CD14-positive monocyte (primary cell): ENCODE measurements around the gene COL4A5. TPM values are rescaled to one million over a fixed set of nuclear protein-coding genes. Genes with fewer than 3 reads are reported as not detected.
A peak's percentile ranks its signal among the peaks of the same experiment; 100 is the strongest.

Source experiments
- DNase-seq, 3 donors: peaks; one replicate each; pipeline ENCODE4 v3.0.0-alpha.2; 2011 to 2022
- H2AFZ ChIP-seq: 2 replicates; pipeline ENCODE4 v1.6.0; 2012; ENCODE audit warnings: mild to moderate bottlenecking, low read depth, low read length, inconsistent platforms; ENCODE audit not compliant: insufficient read depth, poor library complexity, severe bottlenecking
- H3K27ac ChIP-seq, 2 donors: 1 replicate in 1 of 2; 2 replicates in 1 of 2; pipeline ENCODE4 v1.5.1; 2012 to 2013; ENCODE audit warnings: low read length in 2 of 2, control low read depth in 1 of 2, inconsistent platforms in 1 of 2, low read depth in 1 of 2, mild to moderate bottlenecking in 1 of 2
- H3K27me3 ChIP-seq, 2 donors: one replicate each; pipeline versions ENCODE4 v1.6.0 to v1.6.1; 2011 to 2013; ENCODE audit warnings: low read length in 2 of 2; ENCODE audit not compliant: control insufficient read depth in 2 of 2, insufficient read depth in 2 of 2
- H3K36me3 ChIP-seq, 2 donors: replicated peaks in 1 of 2; 1 replicate in 1 of 2; 2 replicates in 1 of 2; pipeline versions ENCODE4 v1.5.1 to v1.6.1; 2012 to 2013; ENCODE audit warnings: low read length in 2 of 2, control low read depth in 1 of 2, inconsistent platforms in 1 of 2, mild to moderate bottlenecking in 1 of 2; ENCODE audit not compliant: insufficient read depth in 2 of 2, control insufficient read depth in 1 of 2
- H3K4me1 ChIP-seq, 2 donors: 1 replicate in 1 of 2; 2 replicates in 1 of 2; pipeline versions ENCODE4 v1.5.1 to v1.6.1; 2012 to 2013; ENCODE audit warnings: low read length in 2 of 2, control low read depth in 1 of 2, inconsistent platforms in 1 of 2, mild to moderate bottlenecking in 1 of 2, moderate library complexity in 1 of 2; ENCODE audit not compliant: insufficient read depth in 2 of 2, control insufficient read depth in 1 of 2
- H3K4me2 ChIP-seq: replicated peaks from 2 replicates; pipeline ENCODE3; 2012; ENCODE audit warnings: low read length, moderate library complexity, mild to moderate bottlenecking; ENCODE audit not compliant: poor library complexity, severe bottlenecking; ENCODE audit errors: extremely low read depth
- H3K4me3 ChIP-seq, 3 experiments: fragments of 200-600 bp in 1 of 3; sonication (generic) in 1 of 3; replicated peaks in 1 of 3; 1 replicate in 2 of 3; 2 replicates in 1 of 3; pipeline ENCODE4 v1.5.1; 2011 to 2013; ENCODE audit warnings: low read length in 3 of 3, mild to moderate bottlenecking in 3 of 3, control low read depth in 2 of 3, low read depth in 2 of 3, inconsistent platforms in 1 of 3, moderate library complexity in 1 of 3
- H3K79me2 ChIP-seq: 2 replicates; pipeline ENCODE4 v1.6.0; 2012; ENCODE audit warnings: mild to moderate bottlenecking, control low read depth, inconsistent platforms, low read length, moderate library complexity; ENCODE audit not compliant: insufficient read depth
- H3K9ac ChIP-seq: 2 replicates; pipeline ENCODE4 v1.6.0; 2017; ENCODE audit warnings: low read length, mild to moderate bottlenecking; ENCODE audit not compliant: insufficient read depth, poor library complexity, severe bottlenecking
- H3K9me3 ChIP-seq, 2 donors: replicated peaks in 1 of 2; 1 replicate in 1 of 2; 2 replicates in 1 of 2; pipeline versions ENCODE4 v1.5.1 to v1.6.1; 2012 to 2013; ENCODE audit warnings: low read length in 2 of 2, control low read depth in 1 of 2; ENCODE audit not compliant: control insufficient read depth in 1 of 2, insufficient read depth in 1 of 2
- H4K20me1 ChIP-seq: 2 replicates; pipeline ENCODE4 v1.6.0; 2012; ENCODE audit warnings: mild to moderate bottlenecking, low read length, control low read depth, moderate library complexity; ENCODE audit not compliant: insufficient read depth
- H3K27ac Mint-ChIP-seq, 7 donors: one replicate each; pipeline ENCODE4 v1.8.0; 2020; ENCODE audit warnings: mild to moderate bottlenecking in 7 of 7, mixed read lengths in 7 of 7, moderate library complexity in 6 of 7, inconsistent platforms in 2 of 7
- H3K27me3 Mint-ChIP-seq, 3 donors: one replicate each; pipeline ENCODE4 v1.8.0; 2021 to 2022; ENCODE audit warnings: low read depth in 3 of 3, mild to moderate bottlenecking in 3 of 3, mixed read lengths in 3 of 3, moderate library complexity in 3 of 3, inconsistent platforms in 1 of 3
- H3K36me3 Mint-ChIP-seq, 2 donors: one replicate each; pipeline ENCODE4 v1.8.0; 2020; ENCODE audit warnings: mixed read lengths in 2 of 2, inconsistent platforms in 1 of 2, mild to moderate bottlenecking in 1 of 2
- H3K4me1 Mint-ChIP-seq: one replicate; pipeline ENCODE4 v1.8.0; 2020; ENCODE audit warnings: mild to moderate bottlenecking, mixed read lengths
- H3K4me3 Mint-ChIP-seq, 2 donors: one replicate each; pipeline ENCODE4 v1.8.0; 2020; ENCODE audit warnings: mild to moderate bottlenecking in 2 of 2, mixed read lengths in 2 of 2, moderate library complexity in 1 of 2
- H3K9me3 Mint-ChIP-seq, 7 donors: one replicate each; pipeline ENCODE4 v1.8.0; 2020 to 2022; ENCODE audit warnings: mixed read lengths in 7 of 7, mild to moderate bottlenecking in 6 of 7, moderate library complexity in 6 of 7, inconsistent platforms in 2 of 7
- CTCF ChIP-seq: fragments of 200-600 bp; IDR thresholded peaks from one replicate; pipeline ENCODE4 v1.8.0; 2022; ENCODE audit warnings: antibody characterized with exemption, mild to moderate bottlenecking
- WGBS: methylation state at CpG from one replicate; pipeline ENCODE4 v1.1.5; 2013; ENCODE audit warnings: missing lambda C conversion rate; ENCODE audit not compliant: insufficient coverage; 5-methylcytosine and 5-hydroxymethylcytosine counted together
- intact Hi-C, 2 donors: fragments of 100-400 bp; cut with micrococcal nuclease; formaldehyde crosslinking; loops; one replicate each; pipeline versions ENCODE4 v1.15.0 to v1.15.1; 2023
- polyA plus RNA-seq, 3 donors: library from polyadenylated mRNA; depleted of rRNA in 1 of 3; unstranded in 2 of 3; stranded (reverse) in 1 of 3; fragments of 300-500 nt in 2 of 3; fragments of >200 nt in 1 of 3; fragmentation: Illumina TruSeq in 2 of 3; gene quantifications; 1 replicate in 2 of 3; 2 replicates in 1 of 3; pipeline ENCODE4 v1.2.3, GENCODE V29; 2012 to 2021

The COL4A5 gene
- polyA plus RNA-seq, 3 donors, result not detected

- Histone ChIP-seq H3K4me2 (no peak overlapping the region), H3K4me3 (no peak overlapping the region), H3K9me3 (no peaks in the 10 kb centered on the region), H3K79me2 (no peaks in the 10 kb centered on the region), H3K27ac (no peak overlapping the region), H3K27me3 (peaks cover 39 to 48% of the 10 kb centered on the region in 2 donors), H4K20me1 (no peaks in the 10 kb centered on the region), H3K36me3 (no peaks in the 10 kb centered on the region), H3K9ac (no peak overlapping the region), H3K4me1 (no peaks in the 10 kb centered on the region), H2AFZ (no peak overlapping the region)
- peak overlapping the region in 1 of 7 donors; percentile 66 for H3K27ac Mint-ChIP-seq
- intact Hi-C loops, result no loop called here
- peaks cover 0 to 6% (median 2%) of the 10 kb centered on the region in 7 donors for H3K9me3 Mint-ChIP-seq
- no peak for DNase-seq
- no peak for TF ChIP-seq CTCF
- H3K27me3 Mint-ChIP-seq, result peaks cover 31 to 38% (median 37%) of the 10 kb centered on the region in 3 donors
- peaks cover 6% of the 10 kb centered on the region for H3K4me1 Mint-ChIP-seq
- H3K36me3 Mint-ChIP-seq, result no peaks in the 10 kb centered on the region
- no CpG with 5 or more reads among the region's 20 CpGs for WGBS
- H3K4me3 Mint-ChIP-seq, result peak overlapping the region in 1 of 2 donors; percentile 35
These were observed 2.1 kb upstream of the COL4A5 start for GRCh38 chrX:108437349-108438109.

GRCh38 chrX:108438110-108438623 lies 1.5 kb upstream of the COL4A5 start, which contains the start of gene COL4A6:
Gene COL4A6, minus strand, starts transcription at chrX:108438422. Its CDS starts 226 bp downstream, at chrX:108438196.
- no peak within 1 kb of the TSS for H3K9ac ChIP-seq
- H3K9me3 Mint-ChIP-seq, result peaks cover 0 to 6% (median 2%) of the 10 kb centered on the region in 7 donors
- no peak within 1 kb of the TSS for H3K27ac ChIP-seq
- peak within 1 kb of the TSS; percentile 31 for H2AFZ ChIP-seq
- no peaks in the 10 kb centered on the region for H3K36me3 ChIP-seq
- no peak within 1 kb of the TSS for H3K4me3 ChIP-seq
- H3K27me3 Mint-ChIP-seq, result peaks cover 31 to 37% (median 36%) of the 10 kb centered on the region in 3 donors
- no peaks in the 10 kb centered on the region for H3K4me1 ChIP-seq
- H3K27me3 ChIP-seq, result peaks cover 39 to 48% of the 10 kb centered on the region in 2 donors
- no peak within 1 kb of the TSS for H3K4me2 ChIP-seq
- H3K36me3 Mint-ChIP-seq, result no peaks in the 10 kb centered on the region
- TF ChIP-seq CTCF, result no peak
- peak within 1 kb of the TSS in 1 of 7 donors; percentile 66 for H3K27ac Mint-ChIP-seq
- H3K79me2 ChIP-seq, result no peaks in the 10 kb centered on the region
- 0% methylated on average over 6 of the region's 16 CpGs for WGBS
- DNase-seq, result no peak
- peak within 1 kb of the TSS in 1 of 2 donors; percentile 89 for H3K4me3 Mint-ChIP-seq
- intact Hi-C loops, result no loop called here
- peaks cover 6% of the 10 kb centered on the region for H3K4me1 Mint-ChIP-seq
- H3K9me3 ChIP-seq, result no peaks in the 10 kb centered on the region
- no peaks in the 10 kb centered on the region for H4K20me1 ChIP-seq
